CD4-positive, alpha-beta T cell treated with Interleukin-17A for 4 hours (primary cell): ENCODE data around the gene PDE6H.

Experiments used
- DNase-seq: peaks from one replicate; pipeline ENCODE4 v3.0.0-alpha.2; 2020; ENCODE audit warnings: mixed read lengths

PDE6H gene

GRCh38 chr12:14972816-14973215 lies at the start of gene PDE6H:
PDE6H (plus strand) TSS chr12:14973042; CDS start chr12:14978013, 4,971 bp downstream.
- DNase-seq: no peak

DNA sequence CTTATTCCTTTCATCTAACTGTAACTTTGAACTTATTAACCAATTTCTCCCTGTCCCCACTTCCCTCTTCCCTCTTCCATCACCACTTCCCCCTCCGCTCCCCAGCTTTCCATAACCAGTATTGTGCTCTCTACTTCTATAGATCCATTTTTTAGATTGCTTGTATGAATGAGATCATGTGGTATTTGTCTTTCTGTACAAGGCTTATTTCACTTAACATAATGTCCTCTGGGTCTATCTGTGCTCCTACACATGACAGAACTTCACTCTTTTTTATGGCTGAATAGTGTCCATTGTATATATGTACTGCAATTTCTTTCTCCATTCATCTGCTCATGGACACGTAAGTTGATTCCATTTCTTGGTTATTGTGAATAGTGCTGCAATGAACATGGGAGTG lies 48.9 kb upstream of the PDE6H start:
- no peak for DNase-seq

DNA sequence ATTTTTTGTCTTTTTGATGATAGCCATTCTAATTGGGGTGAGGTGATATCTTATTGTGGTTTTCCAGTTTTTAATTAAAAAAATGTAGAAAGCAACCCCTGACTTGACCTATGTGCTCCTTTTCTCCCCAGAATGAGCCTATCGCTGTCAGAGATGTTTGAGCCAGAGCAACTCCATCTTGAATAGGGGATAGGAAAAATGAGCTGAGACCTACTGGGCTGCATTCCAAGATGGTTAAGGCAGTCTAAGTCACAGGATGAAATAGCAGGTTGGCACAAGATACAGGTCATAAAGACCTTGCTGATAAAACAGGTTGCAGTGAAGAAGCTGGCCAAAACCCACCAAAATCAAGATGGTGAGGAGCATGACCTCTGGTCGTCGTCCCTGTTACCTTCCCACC lies 48.3 kb upstream of the PDE6H start:
- no peak for DNase-seq

DNA sequence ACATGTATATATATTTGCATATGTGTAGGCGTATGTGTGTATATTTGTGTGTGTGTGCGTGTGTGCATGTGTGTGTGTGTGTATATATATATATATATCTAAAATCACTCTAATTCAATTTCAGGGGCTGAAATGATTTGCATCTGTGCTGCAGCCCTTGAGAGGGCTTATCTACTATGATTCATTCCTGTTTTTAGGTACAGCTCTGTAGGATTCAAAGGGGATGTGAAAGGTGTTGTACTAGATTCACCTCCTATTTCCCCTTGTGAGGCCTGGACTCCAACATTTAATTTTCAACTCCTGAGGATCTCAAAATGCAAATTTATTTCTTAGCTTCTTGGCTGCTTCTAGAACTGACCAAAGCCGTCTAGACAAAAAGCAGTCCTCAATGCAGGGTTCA lies 45.6 kb upstream of the PDE6H start:
- DNase-seq: no peak

DNA sequence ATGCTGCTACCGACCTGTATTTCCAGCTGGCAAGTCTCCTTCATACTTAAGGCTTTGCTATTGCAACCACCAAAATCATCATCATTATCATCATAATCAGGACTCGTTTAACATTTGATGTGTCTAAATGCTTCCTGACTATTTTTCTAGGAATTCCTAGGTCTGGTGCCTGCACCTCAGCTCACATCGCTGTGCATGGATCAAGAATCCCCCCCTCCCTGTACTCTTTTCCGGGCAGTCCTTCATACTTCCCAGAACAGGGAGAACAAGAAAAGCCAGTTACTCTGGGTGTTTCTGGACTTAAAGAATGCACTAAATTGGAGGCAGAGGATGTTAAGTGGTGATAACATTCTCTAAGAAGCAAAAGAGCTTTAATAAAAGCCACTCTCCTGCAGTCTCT lies 43.9 kb upstream of the PDE6H start:
- DNase-seq: no peak

DNA sequence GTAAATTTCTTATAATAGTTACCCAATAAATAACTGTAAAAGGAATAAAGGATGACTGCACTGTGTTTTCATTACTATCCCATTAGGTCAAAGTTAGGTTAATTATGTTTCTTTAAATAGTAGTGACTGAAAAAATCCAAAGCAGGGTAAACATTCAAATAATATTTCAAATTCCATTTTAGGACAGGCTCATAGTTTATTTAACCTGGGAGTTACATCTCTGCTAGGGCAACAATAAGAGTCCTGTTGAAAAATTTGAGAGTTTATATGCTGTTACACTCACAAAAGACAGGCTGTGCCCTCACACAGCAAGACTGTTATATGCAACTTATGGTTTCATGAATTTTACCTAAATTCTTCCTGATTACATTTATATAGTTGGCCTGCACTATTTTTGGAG lies 42.5 kb upstream of the PDE6H start:
- no peak for DNase-seq

GRCh38 chr12:14931359-14931758 lies 41.5 kb upstream of the PDE6H start:
- DNase-seq: no peak

DNA sequence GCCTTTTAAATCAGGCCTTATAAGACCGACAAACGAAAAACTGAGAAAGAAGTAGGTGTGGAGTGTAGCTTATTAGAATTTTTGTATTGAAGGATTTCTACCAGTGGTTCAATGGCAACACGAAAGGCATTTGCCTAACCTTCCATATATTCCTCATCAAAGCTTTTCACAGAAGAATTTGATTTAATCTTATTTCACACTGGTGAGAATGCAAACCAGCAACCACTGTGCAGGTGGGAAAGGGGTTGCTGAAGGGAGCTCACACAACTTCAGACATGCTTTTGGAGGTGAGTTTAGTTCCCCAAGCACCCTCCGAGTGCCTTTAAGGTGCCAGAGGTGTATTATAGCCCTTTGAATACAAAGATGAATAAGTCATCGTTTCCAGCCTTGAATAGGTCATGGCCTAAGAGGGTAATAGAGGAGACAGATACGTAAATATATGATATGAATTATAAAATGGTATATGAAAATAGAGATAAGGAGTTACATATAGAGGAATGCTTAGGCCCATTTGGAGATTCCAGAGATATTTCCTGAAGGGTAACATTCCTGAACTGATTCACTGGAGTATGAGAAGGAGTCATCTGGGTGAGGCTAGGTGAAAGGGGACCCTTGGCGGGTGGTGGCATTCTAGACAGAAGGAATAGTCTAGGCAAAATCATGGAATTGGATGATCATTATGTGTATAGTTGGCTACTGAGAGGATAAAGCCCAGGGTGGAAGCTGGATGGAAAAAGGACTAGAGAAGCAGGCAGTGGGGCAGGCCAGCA lies 40.9 kb upstream of the PDE6H start:
- DNase-seq: no peak

- DNase-seq: no peak
Observed at GRCh38 chr12:14934511-14934910, 38.3 kb upstream of the PDE6H start.

DNA sequence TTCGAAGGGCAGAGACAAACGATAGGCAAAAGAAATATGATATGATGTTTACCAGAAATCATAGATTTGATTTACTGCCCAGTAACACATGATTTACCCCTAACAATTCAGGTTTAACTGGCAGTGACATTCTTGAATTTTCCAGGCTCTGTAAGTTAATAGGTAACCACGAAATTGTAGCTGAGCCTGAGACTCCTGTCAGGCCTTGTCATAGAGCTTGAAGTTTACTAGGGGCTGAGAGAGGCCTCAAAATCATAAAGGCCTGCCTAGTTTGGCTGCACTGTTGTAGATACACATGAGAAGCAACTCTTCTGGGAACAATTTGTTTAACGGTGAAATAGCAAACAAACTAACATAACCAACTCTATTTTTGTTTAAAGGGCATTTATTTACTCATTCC lies 37.8 kb upstream of the PDE6H start:
- DNase-seq: no peak

GRCh38 chr12:14936224-14936861 lies 36.5 kb upstream of the PDE6H start:
- DNase-seq: peak; percentile 52

GRCh38 chr12:14937014-14937413 lies 35.8 kb upstream of the PDE6H start:
- no peak for DNase-seq

DNA sequence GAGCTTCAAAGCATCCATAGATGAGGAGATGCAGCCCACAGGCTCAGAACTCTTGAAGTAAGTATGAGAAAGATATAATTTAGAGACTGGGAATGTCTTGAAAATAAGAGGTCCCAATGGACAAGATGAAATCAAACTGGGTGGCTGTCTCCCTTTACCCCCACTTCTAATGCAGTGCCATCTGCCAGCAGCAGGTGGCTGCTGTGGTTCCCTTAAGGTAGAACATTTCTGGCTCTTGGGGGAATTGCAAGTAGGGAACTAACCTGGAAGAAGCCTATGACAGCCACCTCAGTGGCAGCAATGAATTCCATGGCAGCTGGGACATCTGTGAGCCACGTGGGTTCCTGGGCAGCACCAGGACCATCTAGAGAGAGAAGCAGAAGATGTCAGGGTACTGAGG lies 35.2 kb upstream of the PDE6H start:
- DNase-seq: peak; percentile 55

DNA sequence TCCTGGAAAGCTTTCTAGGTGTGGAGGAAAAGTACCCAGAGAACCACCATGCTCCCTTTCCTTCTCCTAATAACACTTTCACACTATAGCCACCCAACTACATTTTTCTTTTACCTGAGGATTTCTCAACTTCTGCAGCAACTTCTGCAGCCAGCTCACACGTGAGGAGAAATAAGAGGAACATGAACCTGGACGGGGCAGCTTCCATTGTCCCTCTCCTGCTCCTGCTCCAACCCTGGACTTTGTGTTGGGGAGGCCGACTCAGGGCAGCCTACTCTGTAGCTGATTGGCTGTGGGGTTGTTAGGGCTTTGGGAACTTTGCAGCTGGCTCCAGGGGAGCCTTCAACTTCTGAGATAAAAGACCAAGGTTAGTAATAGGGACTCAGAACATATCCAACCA lies 34.5 kb upstream of the PDE6H start, which contains the start of gene ERP27:
ERP27 (minus strand) TSS at position 237 of the 400 bp plus-strand sequence; CDS start at position 208, 29 bp downstream.
- no peak for DNase-seq

DNA sequence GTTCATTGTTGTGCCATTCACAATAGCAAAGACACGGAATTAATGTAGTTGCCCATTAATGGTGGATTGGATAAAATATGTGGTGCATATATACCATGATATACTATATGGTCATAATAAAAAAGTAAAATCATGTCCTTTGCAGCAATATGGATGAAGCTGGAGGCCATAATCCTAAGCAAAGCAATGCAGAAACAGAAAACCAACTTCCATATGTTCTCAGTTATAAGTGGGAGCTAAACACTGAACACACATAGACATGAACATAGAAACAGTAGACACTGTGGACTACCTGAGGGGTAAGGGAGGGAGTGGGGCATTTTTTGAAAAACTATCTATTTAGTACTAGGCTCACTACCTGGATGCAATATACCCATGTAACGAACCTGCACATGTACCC lies 31.5 kb upstream of the PDE6H start:
- DNase-seq: no peak

DNA sequence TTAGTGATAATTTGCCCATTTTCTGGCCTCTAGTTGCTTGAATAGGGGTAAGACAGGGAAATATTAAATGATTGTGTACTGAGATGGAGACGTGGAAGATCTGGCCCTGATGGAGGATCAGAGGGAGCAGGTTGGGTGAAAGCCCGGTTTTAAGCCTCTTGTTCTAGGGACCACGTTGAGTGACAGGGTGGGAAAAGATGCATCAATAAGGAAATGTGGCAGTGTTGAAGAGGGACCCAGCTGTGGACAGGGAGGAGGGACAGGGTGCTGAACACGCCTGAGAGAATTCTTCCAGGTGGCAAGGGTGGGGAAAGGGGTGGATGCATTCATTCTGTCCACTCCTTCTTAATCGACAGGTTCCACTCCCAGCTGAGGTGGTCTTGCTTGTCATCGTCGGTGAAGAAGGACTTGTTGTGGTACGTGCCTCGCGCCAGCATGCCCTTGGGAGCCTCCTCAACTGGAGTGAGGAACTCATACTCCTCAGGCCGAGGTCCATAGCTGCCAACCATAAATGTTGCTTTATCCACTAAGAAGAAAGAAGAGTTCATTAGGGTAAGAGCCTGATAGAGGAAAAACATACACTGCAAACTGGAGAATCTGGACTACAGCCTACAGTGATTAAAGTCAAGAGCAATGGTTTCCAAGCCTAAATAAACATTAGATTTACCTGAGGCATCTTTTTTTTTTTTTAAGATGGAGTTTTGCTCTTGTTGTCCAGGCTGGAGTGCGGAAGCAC lies 30.5 kb upstream of the PDE6H start:
- DNase-seq: no peak

- no peak for DNase-seq
Observed at GRCh38 chr12:14946162-14946561, 26.7 kb upstream of the PDE6H start.

- DNase-seq: no peak
Observed at GRCh38 chr12:14946861-14947260, 26.0 kb upstream of the PDE6H start.

- DNase-seq: peak; percentile 68
Observed at GRCh38 chr12:14948672-14949071, 24.2 kb upstream of the PDE6H start.

- DNase-seq: no peak
Observed at GRCh38 chr12:14949631-14950030, 23.2 kb upstream of the PDE6H start.

GRCh38 chr12:14950421-14950820 lies 22.4 kb upstream of the PDE6H start:
- DNase-seq: no peak

GRCh38 chr12:14950982-14951746 lies 21.7 kb upstream of the PDE6H start:
- DNase-seq: peak; percentile 54

GRCh38 chr12:14951851-14952250 lies 21.0 kb upstream of the PDE6H start:
- no peak for DNase-seq
